Measurements from ENCODE around the gene ANO8. TPM values are rescaled to one million over a fixed set of nuclear protein-coding genes. Genes with fewer than 3 reads are reported as not detected.

The ANO8 gene
- total and polyA plus RNA-seq, 2 of the 13 experiments (the other 11 are each of a cell fraction or from before 2014, with no cell fraction given): 1.8 to 3.5 TPM

DNA sequence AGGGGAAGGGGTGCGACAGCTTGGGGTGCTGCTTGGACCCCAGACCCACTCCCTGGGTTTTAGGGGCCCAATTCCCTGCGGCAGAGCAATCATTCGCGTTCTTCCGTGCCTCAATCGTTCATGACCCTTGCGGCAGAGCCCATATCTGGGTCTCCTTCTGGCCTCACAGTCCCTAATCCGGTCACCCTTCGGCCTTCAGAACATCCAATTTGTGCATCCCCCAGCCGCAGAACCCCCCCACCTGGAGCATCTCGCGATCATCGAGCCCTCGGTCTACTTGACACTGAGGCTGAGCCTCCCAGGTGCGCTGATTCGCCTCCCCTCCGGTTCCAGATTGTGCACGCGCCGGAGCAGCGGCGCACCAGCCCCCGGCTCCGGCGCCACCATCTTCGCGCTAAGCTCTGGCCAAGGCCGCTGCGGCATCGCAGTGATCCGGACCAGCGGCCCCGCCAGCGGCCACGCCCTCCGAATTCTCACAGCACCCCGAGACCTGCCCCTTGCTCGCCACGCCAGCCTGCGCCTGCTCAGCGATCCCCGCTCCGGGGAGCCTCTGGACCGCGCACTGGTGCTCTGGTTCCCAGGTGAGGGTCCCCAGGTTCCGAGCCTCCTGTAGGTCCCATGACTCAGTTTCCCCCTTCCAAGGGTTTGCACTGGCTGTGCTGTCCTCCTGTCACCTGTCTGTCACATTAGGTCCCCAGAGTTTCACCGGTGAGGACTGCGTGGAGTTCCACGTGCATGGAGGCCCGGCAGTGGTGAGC, 3.2 kb upstream of the ANO8 start (continued):
- TF ChIP-seq, protein P1, sequence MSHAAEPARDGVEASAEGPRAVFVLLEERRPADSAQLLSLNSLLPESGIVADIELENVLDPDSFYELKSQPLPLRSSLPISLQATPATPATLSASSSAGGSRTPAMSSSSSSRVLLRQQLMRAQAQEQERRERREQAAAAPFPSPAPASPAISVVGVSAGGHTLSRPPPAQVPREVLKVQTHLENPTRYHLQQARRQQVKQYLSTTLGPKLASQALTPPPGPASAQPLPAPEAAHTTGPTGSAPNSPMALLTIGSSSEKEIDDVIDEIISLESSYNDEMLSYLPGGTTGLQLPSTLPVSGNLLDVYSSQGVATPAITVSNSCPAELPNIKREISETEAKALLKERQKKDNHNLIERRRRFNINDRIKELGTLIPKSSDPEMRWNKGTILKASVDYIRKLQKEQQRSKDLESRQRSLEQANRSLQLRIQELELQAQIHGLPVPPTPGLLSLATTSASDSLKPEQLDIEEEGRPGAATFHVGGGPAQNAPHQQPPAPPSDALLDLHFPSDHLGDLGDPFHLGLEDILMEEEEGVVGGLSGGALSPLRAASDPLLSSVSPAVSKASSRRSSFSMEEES (CRISPR knock-in tag; IDR thresholded peaks at IDR 0.05): no peak
- TF ChIP-seq ZNF138 (CRISPR knock-in tag; IDR thresholded peaks at IDR 0.05; ENCODE audit: low read depth): no peak
- TF ChIP-seq, protein P2, sequence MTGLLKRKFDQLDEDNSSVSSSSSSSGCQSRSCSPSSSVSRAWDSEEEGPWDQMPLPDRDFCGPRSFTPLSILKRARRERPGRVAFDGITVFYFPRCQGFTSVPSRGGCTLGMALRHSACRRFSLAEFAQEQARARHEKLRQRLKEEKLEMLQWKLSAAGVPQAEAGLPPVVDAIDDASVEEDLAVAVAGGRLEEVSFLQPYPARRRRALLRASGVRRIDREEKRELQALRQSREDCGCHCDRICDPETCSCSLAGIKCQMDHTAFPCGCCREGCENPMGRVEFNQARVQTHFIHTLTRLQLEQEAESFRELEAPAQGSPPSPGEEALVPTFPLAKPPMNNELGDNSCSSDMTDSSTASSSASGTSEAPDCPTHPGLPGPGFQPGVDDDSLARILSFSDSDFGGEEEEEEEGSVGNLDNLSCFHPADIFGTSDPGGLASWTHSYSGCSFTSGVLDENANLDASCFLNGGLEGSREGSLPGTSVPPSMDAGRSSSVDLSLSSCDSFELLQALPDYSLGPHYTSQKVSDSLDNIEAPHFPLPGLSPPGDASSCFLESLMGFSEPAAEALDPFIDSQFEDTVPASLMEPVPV (CRISPR knock-in tag; IDR thresholded peaks at IDR 0.05): peak; percentile 4; the same call in 1 of the 2 replicates
- peak; percentile 43; the same call in 1 of the 2 replicates for TF ChIP-seq ZGPAT (CRISPR knock-in tag; IDR thresholded peaks at IDR 0.05)
- no peak for TF ChIP-seq NFE2L2 (IDR thresholded peaks at IDR 0.05; ENCODE audit: low read length)
- TF ChIP-seq ZNF616 (CRISPR knock-in tag; IDR thresholded peaks at IDR 0.05; ENCODE audit: low read depth): no peak
- TF ChIP-seq, protein P3, sequence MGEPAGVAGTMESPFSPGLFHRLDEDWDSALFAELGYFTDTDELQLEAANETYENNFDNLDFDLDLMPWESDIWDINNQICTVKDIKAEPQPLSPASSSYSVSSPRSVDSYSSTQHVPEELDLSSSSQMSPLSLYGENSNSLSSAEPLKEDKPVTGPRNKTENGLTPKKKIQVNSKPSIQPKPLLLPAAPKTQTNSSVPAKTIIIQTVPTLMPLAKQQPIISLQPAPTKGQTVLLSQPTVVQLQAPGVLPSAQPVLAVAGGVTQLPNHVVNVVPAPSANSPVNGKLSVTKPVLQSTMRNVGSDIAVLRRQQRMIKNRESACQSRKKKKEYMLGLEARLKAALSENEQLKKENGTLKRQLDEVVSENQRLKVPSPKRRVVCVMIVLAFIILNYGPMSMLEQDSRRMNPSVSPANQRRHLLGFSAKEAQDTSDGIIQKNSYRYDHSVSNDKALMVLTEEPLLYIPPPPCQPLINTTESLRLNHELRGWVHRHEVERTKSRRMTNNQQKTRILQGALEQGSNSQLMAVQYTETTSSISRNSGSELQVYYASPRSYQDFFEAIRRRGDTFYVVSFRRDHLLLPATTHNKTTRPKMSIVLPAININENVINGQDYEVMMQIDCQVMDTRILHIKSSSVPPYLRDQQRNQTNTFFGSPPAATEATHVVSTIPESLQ (CRISPR knock-in tag; conservative IDR thresholded peaks at IDR 0.05): no peak
- no peak for TF ChIP-seq ZNF629 (CRISPR knock-in tag; conservative IDR thresholded peaks at IDR 0.05)
- TF ChIP-seq ZNF589 (CRISPR knock-in tag; conservative IDR thresholded peaks at IDR 0.05): peak; percentile 22; the same call in 1 of the 2 replicates
- TF ChIP-seq KDM2A (CRISPR knock-in tag; IDR thresholded peaks at IDR 0.05; ENCODE audit: borderline replicate concordance, low read depth): no peak
- TF ChIP-seq ZFP90 (CRISPR knock-in tag; IDR thresholded peaks at IDR 0.05; ENCODE audit: borderline replicate concordance): no peak; the same call in 1 of the 2 replicates
- no peak for TF ChIP-seq NR2F6 (IDR thresholded peaks at IDR 0.05)
- no peak; the same call in 1 of the 2 replicates for TF ChIP-seq NR2F6 (CRISPR knock-in tag; IDR thresholded peaks at IDR 0.05)
- TF ChIP-seq, protein P4, sequence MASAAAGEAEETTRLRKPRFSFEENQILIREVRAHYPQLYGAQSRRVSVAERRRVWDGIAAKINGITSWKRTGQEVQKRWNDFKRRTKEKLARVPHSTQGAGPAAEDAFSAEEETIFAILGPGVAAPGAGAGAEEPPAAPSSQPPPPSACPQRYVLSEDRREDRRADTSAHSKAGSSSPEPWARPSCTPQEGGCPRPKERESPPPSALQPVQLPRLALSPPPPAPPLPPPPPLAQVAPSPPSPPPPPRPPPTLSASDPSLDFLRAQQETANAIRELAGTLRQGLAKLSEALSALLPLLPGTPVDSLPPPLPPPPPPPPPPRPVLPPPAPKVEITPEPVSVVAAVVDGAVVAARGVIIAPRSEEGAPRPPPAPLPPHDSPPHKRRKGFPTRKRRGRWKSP (CRISPR knock-in tag; IDR thresholded peaks at IDR 0.05): no peak
- TF ChIP-seq ZNF367 (CRISPR knock-in tag; IDR thresholded peaks at IDR 0.05; ENCODE audit: borderline replicate concordance): peak; percentile 49; the same call in 1 of the 2 replicates
- no peak for TF ChIP-seq SP140L (CRISPR knock-in tag; IDR thresholded peaks at IDR 0.05; ENCODE audit: borderline replicate concordance)
- no peak for TF ChIP-seq ZFX (CRISPR knock-in tag; IDR thresholded peaks at IDR 0.05; ENCODE audit: low read depth)
- no peak; the same call in 1 of the 2 replicates for TF ChIP-seq ATF7-NPFF (CRISPR knock-in tag; IDR thresholded peaks at IDR 0.05; ENCODE audit: low read depth)
- TF ChIP-seq, protein P5, sequence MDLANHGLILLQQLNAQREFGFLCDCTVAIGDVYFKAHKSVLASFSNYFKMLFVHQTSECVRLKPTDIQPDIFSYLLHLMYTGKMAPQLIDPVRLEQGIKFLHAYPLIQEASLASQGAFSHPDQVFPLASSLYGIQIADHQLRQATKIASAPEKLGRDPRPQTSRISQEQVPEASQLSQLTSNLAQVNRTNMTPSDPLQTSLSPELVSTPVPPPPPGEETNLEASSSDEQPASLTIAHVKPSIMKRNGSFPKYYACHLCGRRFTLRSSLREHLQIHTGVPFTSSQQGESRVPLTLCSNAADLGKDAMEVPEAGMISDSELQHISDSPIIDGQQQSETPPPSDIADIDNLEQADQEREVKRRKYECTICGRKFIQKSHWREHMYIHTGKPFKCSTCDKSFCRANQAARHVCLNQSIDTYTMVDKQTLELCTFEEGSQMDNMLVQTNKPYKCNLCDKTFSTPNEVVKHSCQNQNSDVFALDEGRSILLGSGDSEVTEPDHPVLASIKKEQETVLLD (CRISPR knock-in tag; IDR thresholded peaks at IDR 0.05; ENCODE audit: low read depth): no peak
- no peak for TF ChIP-seq ZSCAN20 (CRISPR knock-in tag; IDR thresholded peaks at IDR 0.05; ENCODE audit: borderline replicate concordance)
